Smooth muscle cell (in vitro differentiated cells): ENCODE data around the gene H3-3A. TPM values are rescaled to one million over a fixed set of nuclear protein-coding genes. Genes with fewer than 3 reads are reported as not detected.

Source experiments
- DNase-seq: peaks from one replicate; lab custom pipeline; 2025; ENCODE audit not compliant: unreplicated experiment; lab: John Stamatoyannopoulos, UW
- H2AFZ ChIP-seq: fragments of 200-600 bp; sonication (generic); 2 replicates; pipeline ENCODE4 v1.6.0; 2016; ENCODE audit warnings: antibody characterized with exemption, low read depth, mild to moderate bottlenecking
- H3F3A ChIP-seq: fragments of 200-600 bp; sonication (generic); 2 replicates; pipeline ENCODE4 v1.6.0; 2017; ENCODE audit warnings: antibody characterized with exemption, low read depth
- H3K27ac ChIP-seq: fragments of 200-600 bp; sonication (generic); 2 replicates; pipeline ENCODE4 v1.5.1; 2016; ENCODE audit warnings: low read depth, mild to moderate bottlenecking
- H3K27me3 ChIP-seq: fragments of 200-600 bp; sonication (generic); 2 replicates; pipeline ENCODE4 v1.6.1; 2016; ENCODE audit warnings: low read depth, mild to moderate bottlenecking
- H3K36me3 ChIP-seq: fragments of 200-600 bp; sonication (generic); 2 replicates; pipeline ENCODE4 v1.5.1; 2016; ENCODE audit warnings: low read depth
- H3K4me1 ChIP-seq: fragments of 200-600 bp; sonication (generic); 2 replicates; pipeline ENCODE4 v1.5.1; 2016; ENCODE audit warnings: low read depth
- H3K4me2 ChIP-seq: fragments of 200-600 bp; sonication (generic); 2 replicates; pipeline ENCODE4 v1.6.0; 2016; ENCODE audit warnings: mild to moderate bottlenecking
- H3K4me3 ChIP-seq: fragments of 200-600 bp; sonication (generic); 2 replicates; pipeline ENCODE4 v1.5.1; 2016; ENCODE audit warnings: mild to moderate bottlenecking
- H3K79me2 ChIP-seq: fragments of 200-600 bp; sonication (generic); 2 replicates; pipeline ENCODE4 v1.6.0; 2016; ENCODE audit warnings: low read depth, mild to moderate bottlenecking
- H3K9ac ChIP-seq: fragments of 200-600 bp; sonication (generic); 2 replicates; pipeline ENCODE4 v1.6.0; 2016; ENCODE audit warnings: low read depth
- H3K9me3 ChIP-seq: fragments of 200-600 bp; sonication (generic); replicated peaks from 2 replicates; pipeline ENCODE4 v1.5.1; 2016; ENCODE audit warnings: low read depth
- H4K20me1 ChIP-seq: fragments of 200-600 bp; sonication (generic); 2 replicates; pipeline ENCODE4 v1.6.0; 2016; ENCODE audit warnings: low read depth
- WGBS: methylation state at CpG from one replicate; pipeline ENCODE4 v1.1.7; 2016; ENCODE audit warnings: low lambda C conversion rate; 5-methylcytosine and 5-hydroxymethylcytosine counted together
- polyA plus RNA-seq: library from polyadenylated mRNA; unstranded; fragments of >200 nt; fragmentation: Nextera tagmentation; extraction: Ambion mirVana; gene quantifications from 2 replicates; pipeline ENCODE4 v1.2.1, GENCODE V29; 2016
- total RNA-seq: library from RNA; depleted of rRNA; stranded (reverse); fragments of >200 nt; gene quantifications from 2 replicates; pipeline ENCODE4 v1.2.3, GENCODE V29; 2014
- TF ChIP-seq, protein P1 (sequence below): fragments of 200-600 bp; sonication (generic); IDR thresholded peaks from 2 replicates; pipeline ENCODE4 v1.5.1; 2017; ENCODE audit warnings: borderline replicate concordance, mild to moderate bottlenecking, antibody characterized with exemption; ENCODE audit not compliant: insufficient read depth, poor library complexity, severe bottlenecking

H3-3A gene
- total and polyA plus RNA-seq, 2 experiments from 2014 or later = 430 to 459 TPM

DNA sequence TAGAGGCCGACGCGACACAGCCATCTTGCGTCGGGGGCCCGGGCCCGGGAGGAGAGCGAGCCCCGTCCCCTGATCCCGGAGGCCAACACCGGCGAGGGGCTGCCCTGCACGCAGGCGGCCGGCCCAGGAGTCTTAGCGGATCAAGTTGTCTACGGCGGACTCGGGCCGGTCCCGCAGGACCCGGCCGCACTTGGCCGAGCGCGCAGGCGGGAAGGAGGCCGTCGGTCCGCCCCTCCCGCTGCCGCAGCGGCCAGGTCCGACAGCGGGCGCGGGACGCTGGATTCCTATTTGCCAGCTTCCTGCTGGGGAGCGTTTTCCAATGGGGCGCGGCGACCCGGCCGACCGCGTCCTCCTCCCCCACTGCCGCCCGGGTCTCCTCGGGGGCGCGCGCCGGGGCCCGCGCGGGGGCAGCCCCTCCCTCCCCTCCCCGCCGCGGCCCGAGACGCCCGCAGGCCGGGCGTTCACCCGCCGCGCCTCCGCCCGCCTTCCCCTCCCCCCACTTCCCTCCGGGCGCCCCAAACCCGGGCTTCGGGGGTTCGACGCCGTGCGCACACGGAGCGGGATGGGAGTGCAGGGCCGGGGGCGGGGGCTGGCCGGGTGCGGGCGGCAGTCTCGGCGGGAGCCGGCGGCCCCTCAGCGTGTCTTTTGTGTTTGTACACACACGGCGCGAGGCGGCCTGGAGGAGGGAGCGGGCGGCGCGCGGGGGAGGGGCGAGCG is 517 bp upstream of the H3-3A start:
- peaks cover 40% of the 10 kb centered on the region for H3K79me2 ChIP-seq
- DNase-seq = no peak

DNA sequence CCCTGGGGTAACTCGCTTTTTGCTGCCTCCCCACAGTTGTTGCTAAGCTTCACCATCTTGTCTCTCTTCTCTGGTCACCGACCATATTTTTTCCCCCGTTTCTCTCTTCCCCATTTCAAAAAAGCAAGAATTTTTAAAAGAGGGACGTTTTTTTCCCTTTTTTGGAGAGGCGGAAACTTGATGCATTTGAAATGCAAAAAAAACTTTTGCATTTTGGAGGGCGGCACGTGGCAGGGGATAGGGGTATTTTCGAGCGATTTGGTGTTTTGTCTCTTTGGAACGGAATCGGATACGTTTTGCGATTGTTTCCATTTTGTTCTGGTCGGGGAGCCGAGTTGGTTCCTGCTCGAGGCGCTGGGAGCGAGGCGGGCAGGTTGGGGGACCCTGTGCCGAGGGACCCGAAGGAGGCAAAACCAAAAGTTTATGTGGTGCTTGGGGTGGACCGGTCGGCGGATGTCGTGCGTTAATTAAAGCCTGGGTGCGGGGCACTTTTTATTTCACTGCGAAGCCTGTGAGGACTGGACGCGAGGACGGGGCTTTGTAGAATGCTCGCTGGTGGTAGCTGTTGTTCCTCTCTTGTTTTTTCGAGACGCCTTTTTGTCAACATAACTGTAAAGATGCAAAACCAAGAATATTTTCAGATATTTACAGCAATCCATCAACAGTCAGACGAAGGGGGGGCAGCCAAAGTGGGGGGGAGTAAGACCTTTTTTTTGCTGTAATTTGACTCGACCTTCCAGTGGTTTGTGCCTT is 884 bp downstream of the H3-3A start:
- Histone ChIP-seq H3K4me1 (peaks cover 31% of the 10 kb centered on the region), H3K4me2 (peak overlapping the region; percentile 96), H3F3A (peaks cover 11% of the 10 kb centered on the region), H3K9me3 (no peaks in the 10 kb centered on the region), H3K27ac (peak overlapping the region; percentile 96), H3K4me3 (peak overlapping the region; percentile 74), H2AFZ (no peak overlapping the region), H3K27me3 (no peaks in the 10 kb centered on the region), H4K20me1 (peaks cover 52% of the 10 kb centered on the region), H3K79me2 (peaks cover 54% of the 10 kb centered on the region), H3K9ac (peak overlapping the region; percentile 94), H3K36me3 (peaks cover 7% of the 10 kb centered on the region)
- DNase-seq = peak; percentile 9
- TF ChIP-seq, protein P1, sequence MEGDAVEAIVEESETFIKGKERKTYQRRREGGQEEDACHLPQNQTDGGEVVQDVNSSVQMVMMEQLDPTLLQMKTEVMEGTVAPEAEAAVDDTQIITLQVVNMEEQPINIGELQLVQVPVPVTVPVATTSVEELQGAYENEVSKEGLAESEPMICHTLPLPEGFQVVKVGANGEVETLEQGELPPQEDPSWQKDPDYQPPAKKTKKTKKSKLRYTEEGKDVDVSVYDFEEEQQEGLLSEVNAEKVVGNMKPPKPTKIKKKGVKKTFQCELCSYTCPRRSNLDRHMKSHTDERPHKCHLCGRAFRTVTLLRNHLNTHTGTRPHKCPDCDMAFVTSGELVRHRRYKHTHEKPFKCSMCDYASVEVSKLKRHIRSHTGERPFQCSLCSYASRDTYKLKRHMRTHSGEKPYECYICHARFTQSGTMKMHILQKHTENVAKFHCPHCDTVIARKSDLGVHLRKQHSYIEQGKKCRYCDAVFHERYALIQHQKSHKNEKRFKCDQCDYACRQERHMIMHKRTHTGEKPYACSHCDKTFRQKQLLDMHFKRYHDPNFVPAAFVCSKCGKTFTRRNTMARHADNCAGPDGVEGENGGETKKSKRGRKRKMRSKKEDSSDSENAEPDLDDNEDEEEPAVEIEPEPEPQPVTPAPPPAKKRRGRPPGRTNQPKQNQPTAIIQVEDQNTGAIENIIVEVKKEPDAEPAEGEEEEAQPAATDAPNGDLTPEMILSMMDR = no peak
- WGBS = under 1% methylated on average over 36 of the region's 36 CpGs

More for the DNA sequence above, 517 bp upstream of the H3-3A start:
- H3K27ac ChIP-seq = peak overlapping the region; percentile 84
- peak overlapping the region; percentile 74 for H3K4me3 ChIP-seq
- peak overlapping the region; percentile 92 for H3K4me2 ChIP-seq
- peaks cover 30% of the 10 kb centered on the region for H3K4me1 ChIP-seq
- H3K36me3 ChIP-seq = peaks cover 3% of the 10 kb centered on the region
- under 1% methylated on average over 43 of the region's 100 CpGs for WGBS
- TF ChIP-seq, protein P1 = no peak
- peaks cover 11% of the 10 kb centered on the region for H3F3A ChIP-seq
- H4K20me1 ChIP-seq = peaks cover 38% of the 10 kb centered on the region
- H3K9ac ChIP-seq = peak overlapping the region; percentile 90
- H3K27me3 ChIP-seq = no peaks in the 10 kb centered on the region
- peak overlapping the region; percentile 88 for H2AFZ ChIP-seq
- H3K9me3 ChIP-seq = no peaks in the 10 kb centered on the region

DNA sequence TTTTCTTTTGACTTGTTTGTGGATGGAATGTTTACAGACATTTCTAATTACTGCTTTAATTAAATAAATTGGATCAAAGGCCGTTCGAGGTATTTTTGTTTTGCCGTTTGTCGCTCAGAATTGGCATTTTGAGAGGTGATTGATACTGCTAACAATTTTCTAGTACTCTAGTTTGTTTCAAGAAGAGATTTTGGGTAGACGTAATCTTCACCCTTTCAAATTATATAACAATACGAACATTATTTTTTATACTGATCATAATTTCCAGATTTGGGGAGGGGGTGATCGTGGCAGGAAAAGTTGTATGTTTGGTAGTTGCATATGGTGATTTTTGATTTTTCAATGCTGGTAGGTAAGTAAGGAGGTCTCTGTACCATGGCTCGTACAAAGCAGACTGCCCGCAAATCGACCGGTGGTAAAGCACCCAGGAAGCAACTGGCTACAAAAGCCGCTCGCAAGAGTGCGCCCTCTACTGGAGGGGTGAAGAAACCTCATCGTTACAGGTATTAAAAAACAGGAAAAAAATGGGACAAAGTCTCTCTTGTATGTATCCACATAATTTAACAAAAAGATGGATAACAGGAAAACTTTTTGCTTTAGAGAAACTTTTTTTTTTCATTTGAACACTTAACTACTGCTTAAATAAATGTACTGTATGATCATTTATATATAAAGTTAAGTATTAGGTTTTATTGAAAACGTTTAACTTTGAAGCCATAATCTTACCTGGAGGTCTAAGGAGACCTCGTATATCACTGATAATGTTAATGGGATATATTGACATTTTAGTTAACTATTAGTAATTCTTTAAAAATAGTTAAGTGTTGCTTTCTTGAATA is 1.7 kb downstream of the H3-3A start:
- Histone ChIP-seq H2AFZ (no peak overlapping the region), H3K27me3 (no peaks in the 10 kb centered on the region), H3K9me3 (no peaks in the 10 kb centered on the region), H3K9ac (peak overlapping the region; percentile 94), H3K79me2 (peaks cover 62% of the 10 kb centered on the region), H3F3A (peaks cover 13% of the 10 kb centered on the region), H3K36me3 (peaks cover 10% of the 10 kb centered on the region), H4K20me1 (peaks cover 60% of the 10 kb centered on the region), H3K4me3 (peak overlapping the region; percentile 74), H3K4me2 (peak overlapping the region; percentile 96), H3K4me1 (peaks cover 31% of the 10 kb centered on the region), H3K27ac (peak overlapping the region; percentile 96)
- no peak for DNase-seq
- 2% methylated on average over 17 of the region's 17 CpGs for WGBS
- TF ChIP-seq, protein P1 = peak; percentile 82
